M059J (cell line): ENCODE measurements around the gene NEAT1. TPM values are rescaled to one million over a fixed set of nuclear protein-coding genes. Genes with fewer than 3 reads are reported as not detected.
A peak's percentile ranks its signal among the peaks of the same experiment; 100 is the strongest.

Experiments used
- DNase-seq: peaks from one replicate; pipeline ENCODE4 v3.0.0-alpha.2; 2012; ENCODE audit warnings: low read depth
- total RNA-seq: library from RNA; depleted of rRNA; stranded (reverse); fragments of >200 nt; shearing (Covaris generic); gene quantifications from 2 replicates; pipeline ENCODE4 v1.2.3, GENCODE V29; 2014

Gene NEAT1
- total RNA-seq, 1 experiment from 2014 or later: 6.5 TPM

DNA sequence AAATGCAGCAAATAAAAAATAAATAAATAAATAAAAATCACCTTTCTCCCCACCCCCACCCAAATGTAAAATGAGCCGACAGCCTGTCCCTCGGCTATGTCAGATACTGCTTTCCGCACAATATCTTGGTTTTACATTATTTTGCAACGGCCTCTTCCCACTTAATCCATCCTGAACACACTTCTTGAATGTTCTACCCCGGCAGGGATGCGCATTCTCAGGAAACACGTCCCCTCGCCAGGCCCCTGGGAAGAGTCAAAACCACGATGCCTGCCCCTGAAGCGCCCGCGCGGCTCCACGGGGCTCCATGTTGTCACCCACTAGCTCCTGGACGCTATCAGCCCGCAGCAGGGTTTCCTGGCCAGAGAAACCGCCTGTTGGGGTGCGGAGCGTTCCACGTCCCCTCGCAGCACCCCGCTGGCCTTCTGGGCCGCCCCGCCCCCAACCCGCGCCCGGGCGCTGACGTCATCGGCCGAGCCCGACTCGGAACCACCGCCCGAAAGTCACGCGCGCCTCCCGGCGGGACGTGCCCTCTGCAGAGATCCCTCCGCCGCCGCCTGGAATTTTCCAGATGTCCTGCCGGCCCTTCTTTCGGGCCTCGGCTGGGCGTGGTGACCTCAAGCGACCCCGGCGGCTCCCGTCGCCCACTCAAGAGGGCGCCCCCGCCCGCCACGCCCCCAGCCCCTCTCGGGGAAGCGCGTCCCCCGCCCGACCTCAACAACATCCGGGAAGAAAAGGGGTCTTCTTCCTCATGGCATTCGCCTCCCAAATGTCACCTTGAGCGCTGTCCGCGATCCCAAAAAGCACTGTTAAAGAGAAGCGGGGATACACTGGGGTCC lies 585 bp upstream of the NEAT1 start:
- DNase-seq: peak; percentile 94

DNA sequence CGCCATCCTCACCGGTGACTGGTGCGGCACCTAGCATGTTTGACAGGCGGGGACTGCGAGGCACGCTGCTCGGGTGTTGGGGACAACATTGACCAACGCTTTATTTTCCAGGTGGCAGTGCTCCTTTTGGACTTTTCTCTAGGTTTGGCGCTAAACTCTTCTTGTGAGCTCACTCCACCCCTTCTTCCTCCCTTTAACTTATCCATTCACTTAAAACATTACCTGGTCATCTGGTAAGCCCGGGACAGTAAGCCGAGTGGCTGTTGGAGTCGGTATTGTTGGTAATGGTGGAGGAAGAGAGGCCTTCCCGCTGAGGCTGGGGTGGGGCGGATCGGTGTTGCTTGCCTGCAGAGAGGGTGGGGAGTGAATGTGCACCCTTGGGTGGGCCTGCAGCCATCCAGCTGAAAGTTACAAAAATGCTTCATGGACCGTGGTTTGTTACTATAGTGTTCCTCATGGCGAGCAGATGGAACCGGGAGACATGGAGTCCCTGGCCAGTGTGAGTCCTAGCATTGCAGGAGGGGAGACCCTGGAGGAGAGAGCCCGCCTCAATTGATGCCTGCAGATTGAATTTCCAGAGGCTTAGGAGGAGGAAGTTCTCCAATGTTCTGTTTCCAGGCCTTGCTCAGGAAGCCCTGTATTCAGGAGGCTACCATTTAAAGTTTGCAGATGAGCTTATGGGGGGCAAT lies 1.1 kb downstream of the NEAT1 start:
- peak; percentile 45 for DNase-seq

DNA sequence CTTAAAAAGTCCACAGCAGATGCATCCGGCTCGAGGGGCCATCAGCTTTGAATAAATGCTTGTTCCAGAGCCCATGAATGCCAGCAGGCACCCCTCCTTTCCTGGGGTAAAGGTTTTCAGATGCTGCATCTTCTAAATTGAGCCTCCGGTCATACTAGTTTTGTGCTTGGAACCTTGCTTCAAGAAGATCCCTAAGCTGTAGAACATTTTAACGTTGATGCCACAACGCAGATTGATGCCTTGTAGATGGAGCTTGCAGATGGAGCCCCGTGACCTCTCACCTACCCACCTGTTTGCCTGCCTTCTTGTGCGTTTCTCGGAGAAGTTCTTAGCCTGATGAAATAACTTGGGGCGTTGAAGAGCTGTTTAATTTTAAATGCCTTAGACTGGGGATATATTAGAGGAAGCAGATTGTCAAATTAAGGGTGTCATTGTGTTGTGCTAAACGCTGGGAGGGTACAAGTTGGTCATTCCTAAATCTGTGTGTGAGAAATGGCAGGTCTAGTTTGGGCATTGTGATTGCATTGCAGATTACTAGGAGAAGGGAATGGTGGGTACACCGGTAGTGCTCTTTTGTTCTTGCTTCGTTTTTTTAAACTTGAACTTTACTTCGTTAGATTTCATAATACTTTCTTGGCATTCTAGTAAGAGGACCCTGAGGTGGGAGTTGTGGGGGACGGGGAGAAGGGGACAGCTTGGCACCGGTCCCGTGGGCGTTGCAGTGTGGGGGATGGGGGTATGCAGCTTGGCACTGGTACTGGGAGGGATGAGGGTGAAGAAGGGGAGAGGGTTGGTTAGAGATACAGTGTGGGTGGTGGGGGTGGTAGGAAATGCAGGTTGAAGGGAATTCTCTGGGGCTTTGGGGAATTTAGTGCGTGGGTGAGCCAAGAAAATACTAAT lies 1.9 kb downstream of the NEAT1 start:
- peak; percentile 56 for DNase-seq

DNA sequence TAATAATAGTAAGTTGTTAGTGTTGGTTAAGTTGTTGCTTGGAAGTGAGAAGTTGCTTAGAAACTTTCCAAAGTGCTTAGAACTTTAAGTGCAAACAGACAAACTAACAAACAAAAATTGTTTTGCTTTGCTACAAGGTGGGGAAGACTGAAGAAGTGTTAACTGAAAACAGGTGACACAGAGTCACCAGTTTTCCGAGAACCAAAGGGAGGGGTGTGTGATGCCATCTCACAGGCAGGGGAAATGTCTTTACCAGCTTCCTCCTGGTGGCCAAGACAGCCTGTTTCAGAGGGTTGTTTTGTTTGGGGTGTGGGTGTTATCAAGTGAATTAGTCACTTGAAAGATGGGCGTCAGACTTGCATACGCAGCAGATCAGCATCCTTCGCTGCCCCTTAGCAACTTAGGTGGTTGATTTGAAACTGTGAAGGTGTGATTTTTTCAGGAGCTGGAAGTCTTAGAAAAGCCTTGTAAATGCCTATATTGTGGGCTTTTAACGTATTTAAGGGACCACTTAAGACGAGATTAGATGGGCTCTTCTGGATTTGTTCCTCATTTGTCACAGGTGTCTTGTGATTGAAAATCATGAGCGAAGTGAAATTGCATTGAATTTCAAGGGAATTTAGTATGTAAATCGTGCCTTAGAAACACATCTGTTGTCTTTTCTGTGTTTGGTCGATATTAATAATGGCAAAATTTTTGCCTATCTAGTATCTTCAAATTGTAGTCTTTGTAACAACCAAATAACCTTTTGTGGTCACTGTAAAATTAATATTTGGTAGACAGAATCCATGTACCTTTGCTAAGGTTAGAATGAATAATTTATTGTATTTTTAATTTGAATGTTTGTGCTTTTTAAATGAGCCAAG lies 2.7 kb downstream of the NEAT1 start:
- DNase-seq: peak; percentile 76

DNA sequence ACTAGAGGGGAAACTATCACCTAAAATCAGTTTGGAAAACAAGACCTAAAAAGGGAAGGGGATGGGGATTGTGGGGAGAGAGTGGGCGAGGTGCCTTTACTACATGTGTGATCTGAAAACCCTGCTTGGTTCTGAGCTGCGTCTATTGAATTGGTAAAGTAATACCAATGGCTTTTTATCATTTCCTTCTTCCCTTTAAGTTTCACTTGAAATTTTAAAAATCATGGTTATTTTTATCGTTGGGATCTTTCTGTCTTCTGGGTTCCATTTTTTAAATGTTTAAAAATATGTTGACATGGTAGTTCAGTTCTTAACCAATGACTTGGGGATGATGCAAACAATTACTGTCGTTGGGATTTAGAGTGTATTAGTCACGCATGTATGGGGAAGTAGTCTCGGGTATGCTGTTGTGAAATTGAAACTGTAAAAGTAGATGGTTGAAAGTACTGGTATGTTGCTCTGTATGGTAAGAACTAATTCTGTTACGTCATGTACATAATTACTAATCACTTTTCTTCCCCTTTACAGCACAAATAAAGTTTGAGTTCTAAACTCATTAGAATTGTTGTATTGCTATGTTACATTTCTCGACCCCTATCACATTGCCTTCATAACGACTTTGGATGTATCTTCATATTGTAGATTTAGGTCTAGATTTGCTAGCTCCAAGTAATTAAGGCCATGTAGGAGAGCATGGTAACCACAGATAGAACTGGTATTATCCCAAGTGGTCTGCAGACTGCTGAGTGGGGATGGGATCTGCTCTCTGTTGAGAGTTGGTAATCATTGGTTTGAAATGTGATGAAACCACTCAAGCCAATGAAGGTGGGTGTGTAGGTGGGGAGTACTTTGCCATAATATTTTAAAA lies 3.6 kb downstream of the NEAT1 start:
- DNase-seq: peak; percentile 81

DNA sequence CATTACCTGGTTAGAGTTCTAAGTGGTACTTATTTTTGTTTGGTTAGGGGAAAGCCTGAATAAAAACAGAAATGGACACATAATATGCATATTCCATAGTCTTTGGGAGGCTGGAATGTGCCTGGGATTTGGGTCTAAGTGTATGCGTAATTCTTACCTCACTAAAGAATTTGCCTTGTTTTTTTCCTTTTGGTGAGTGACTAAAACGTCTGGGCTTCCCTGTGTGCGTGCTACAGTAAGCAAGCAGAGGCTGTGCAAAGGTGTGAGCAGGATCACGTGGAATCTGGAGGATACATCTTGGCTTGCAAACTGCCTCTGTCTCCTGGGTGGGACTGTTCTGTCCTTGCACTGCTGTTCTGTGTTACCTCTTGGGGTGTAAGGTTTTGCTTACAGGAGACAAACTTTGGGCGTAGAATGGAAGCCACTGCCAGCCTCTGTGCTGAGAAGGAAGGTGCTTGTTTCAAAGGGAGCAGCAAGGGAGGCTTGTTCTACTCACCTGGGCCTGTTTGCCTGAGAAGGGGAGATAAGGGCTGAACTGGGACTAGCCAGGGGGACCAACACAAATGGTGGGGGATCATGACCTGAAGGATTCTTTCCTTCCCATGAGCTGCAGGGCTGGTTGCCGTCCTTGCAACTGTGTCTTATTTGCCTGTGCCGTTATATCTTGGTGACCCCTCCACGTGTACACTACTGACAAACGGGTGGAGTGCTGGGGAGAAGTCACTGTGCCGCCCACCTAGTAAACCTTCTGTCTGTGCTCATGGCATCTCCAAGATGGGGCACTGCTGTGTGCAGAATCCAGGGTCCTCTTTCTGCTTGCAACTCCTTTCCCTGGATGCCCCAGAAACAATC lies 4.5 kb downstream of the NEAT1 start:
- DNase-seq: no peak

DNA sequence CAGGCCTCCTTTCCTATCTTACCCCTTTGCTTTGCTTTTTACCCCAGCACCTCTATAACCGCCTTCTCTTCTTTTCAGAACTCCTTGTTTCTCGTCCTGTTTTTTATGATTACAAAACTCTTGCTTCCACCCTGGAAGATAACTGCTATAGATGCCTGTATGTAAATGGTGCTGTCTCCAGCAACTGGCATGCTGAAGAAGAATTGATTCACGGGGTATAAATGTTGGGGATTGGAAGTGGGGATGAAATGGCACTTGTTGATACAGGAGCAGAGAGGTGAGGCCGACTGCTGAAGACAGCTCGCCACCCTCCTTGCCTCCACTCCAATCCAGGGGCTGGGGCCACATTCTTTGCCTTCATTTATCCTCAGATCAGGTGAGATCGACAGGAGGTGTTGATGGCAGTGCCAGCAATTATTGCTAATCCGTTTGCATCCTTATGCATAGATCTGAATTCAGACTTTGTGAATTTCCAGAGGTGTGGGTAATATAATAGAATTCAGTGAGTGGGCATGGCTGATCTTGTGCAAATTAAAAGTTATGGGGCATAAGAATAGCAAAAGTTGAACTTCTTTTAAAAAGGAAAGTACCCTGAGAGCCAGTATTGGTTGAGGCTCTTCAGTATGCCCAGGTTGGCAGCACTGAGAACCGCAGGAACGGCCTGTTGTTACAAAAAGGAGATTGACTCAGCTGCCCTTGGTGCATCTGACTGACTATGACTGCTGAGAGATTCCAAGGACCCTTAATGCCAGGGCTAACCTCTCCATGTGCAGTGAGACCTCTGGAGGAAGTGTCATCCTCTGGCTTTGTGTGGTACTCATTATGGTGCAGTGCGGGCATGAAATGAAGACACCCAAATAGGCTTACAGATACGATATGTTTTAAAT lies 5.3 kb downstream of the NEAT1 start:
- peak; percentile 89 for DNase-seq

DNA sequence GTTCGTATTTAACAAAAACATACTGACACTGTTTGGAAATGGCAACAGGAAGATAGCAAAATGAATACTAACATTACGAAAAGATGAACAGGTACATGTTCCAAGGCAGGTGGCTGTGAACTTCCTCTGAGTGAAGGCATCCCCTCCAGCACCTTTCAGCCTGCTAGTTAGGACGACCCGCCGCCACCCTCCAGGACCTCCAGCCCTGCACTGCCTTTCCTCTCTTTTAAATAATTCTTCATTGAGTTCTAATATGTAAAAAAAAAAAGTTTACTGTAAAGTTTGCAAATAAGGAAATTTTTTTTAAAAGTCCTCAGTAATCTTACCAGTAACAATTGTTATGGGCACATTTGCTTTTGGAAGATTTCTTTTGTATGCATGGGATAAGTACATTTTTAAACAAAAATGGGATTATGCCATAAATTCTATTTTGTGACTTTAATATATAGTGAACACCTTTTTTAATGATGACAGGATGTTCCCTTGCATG lies 6.0 kb downstream of the NEAT1 start:
- no peak for DNase-seq

DNA sequence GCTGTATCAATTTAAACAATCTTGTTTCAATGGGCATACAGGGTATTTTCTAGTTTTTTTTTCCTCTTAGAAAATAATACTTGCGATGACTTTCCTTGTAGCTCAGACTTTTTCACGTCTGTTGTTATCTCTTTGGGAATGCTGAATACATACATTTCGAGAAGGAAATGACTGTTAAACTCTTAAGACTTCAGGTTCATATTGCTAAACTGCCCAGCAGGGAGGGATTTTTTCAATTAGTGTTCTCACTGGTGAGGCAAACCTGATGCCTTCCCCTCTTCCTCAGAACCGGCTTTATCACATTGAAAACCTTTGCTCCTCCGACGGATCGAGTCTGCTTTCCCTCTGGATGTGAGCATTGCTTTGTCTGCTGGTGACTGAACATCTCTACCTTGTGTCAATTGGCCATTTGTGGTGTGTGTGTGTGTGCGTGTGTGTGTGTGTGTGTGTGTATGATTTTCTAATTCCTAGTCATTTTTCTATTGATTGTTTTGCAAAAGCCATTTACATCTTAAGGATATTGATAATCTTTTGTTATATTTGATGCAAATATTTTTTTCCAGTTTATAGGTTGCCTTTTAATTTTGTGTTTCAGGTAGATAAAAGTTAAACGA lies 6.6 kb downstream of the NEAT1 start:
- DNase-seq: peak; percentile 85

DNA sequence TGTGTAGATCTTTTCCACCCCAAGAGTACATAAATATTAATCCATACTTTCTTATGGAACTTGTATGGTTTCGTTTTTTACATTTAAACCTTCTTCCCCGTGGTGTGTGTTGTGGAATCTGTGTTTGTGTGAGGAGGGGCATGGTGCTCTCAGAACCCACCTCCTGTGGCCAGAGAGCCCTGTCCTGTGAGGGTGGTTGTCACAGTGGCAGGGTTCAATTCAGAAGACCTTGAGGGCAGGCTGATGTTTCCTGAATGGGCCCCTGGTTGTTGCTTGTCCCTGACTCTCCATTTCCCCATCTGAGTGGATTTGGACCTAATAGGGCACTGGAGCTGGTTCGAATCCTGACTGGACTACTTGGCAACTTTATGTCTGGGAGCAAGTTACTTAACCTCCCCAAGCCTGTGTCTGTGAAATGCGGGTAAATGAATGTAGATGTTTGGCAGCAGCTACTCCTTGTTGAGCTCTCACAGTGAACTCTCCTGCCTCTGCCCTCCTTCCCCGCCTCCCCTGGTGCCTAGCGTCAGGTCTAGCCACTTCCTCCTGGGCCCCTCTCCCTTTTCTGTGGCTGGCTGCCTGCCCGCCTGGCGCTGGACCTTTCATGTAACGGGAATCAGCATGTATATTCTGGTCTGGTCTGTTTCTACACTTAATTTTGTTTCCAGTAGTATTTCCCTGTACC lies 7.3 kb downstream of the NEAT1 start:
- peak; percentile 84 for DNase-seq

DNA sequence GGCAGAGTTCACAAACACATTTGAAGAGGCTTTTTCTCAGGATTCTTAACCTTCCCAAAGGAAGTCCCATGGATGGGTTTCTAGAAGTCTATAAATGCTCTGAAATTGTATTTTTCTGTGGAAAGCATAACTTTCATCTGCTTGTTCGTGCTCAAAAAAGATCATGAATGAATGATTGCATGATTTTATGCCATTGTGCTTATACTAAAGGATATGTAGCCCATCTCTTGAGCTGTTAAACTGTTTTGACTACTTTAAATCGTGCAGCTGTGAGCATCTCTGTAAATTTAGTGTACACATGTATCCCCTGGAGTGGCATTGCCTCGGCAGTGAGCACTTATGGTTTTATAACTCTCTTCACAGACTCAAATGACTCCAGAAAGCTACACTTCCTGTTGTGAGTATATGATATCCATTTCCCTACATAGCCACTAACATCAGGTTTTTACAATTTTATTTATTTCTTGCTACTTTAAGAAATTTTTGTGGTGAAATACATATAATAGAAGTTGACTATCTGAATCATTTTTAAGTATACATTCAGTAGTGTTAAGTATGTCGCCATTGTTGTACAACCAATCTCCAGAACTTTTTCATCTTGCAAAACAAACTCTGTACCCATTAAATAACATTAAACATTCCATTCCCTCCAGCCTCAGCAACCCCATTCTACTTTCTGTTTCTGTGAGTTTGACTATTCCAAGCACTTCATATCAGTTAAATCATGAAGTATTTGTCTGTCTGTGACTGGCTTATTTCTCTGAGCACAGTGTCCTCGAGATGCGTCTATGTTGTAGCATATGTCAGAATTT lies 8.0 kb downstream of the NEAT1 start:
- peak; percentile 71 for DNase-seq

DNA sequence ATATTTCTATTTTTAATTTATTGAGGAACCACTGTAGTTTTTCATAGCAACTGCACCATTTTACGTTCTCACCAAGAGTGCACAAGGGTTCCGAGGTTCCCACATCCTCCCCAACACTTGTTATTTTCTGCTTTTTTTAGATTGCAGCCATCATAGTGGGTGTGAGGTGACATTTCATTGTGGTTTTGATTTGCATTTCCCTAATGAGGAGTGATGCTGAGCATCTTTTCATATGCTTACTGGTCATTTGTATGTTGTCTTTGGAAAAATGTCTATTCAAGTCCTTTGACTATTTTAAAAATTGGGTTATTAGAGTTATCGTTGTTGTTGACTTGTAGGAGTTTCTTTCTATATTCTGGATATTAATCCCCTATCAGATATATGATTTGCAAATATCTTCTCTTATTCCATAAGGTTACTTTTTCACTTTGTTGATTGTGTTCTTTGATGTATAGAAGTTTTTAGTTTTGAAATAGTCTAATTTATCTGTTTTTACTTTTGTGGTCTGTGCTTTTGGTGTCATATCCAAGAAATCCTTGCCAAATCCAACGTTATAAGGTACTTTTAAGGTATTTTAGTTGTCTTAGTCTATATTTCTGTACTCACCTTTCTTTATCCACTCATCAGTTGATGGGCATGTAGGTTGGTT lies 9.0 kb downstream of the NEAT1 start:
- peak; percentile 60 for DNase-seq

DNA sequence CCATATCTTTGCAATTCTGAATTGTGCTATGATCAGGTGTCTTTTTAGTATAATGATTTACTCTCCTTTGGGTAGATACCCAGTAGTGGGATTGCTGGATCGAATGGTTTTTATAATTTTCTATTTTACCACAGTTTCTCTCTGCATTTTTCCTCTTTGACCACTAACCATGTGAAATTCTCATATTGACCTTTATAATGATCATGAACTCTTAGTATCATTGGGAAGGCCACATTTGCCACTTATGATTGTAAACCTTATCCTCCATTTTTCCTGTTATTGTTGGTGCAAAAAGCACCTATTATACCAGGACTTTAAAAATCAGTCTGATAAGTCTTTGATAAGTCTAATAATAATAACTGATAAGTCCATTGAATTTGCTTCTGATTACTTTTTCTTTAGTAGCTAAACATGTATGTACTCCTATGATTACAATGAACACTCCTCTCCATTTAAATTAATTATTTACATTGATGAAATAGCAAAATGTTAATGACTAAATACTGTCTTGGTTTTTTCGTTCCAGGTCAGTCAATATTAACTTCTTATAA lies 9.6 kb downstream of the NEAT1 start:
- peak; percentile 45 for DNase-seq

DNA sequence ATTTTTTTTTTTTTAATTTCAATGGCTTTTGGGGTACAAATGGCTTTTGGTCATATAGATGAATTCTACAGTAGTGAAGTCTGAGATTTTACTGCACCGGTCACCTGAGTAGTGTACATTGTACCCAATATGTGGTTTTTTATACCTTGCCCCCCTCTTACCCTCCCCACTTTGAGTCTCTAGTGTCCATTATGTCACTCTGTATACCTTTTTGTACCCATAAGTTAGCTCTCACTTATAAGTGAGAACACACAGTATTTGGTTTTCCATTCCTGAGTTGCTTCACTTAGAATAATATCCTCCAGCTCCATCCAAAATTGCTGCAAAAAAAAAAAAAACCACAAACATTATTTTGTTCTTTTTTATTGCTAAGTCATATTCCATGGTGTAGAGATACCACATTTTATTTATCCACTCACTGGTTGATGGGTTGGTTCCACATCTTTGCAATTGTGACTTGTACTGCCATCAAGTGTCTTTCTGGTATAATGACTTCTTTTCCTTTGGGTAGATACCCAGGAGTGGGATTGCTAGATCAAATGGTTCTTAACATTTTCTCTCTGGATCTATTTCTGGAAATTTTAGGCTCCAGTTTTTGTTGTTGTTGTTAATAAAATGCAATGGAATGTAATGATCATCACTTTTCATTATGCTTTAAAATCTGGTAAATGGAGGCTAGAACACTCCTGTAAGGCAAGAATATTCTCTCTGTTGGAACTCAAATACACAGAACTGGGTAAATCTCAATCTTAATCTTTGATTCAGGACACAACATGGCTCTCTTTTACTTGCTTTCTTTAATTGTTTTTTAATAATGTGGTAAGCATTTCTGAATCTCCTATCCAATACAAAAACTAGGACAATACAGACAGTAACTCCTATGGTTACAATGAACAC lies 10.3 kb downstream of the NEAT1 start:
- peak; percentile 67 for DNase-seq
